ENCODE data around the gene GABBR2. TPM values are rescaled to one million over a fixed set of nuclear protein-coding genes. Genes with fewer than 3 reads are reported as not detected.

Gene GABBR2
- total RNA-seq, 1 donor: not detected

- H3K4me3 ChIP-seq (ENCODE audit: low read depth, low read length): no peak overlapping the region
- no peak for DNase-seq (ENCODE audit: low read depth)
- TF ChIP-seq CTCF (IDR thresholded peaks at IDR 0.05; ENCODE audit: insufficient read depth, low read depth, low read length): no peak
Measured at GRCh38 chr9:98533132-98533531, 175.6 kb downstream of the GABBR2 start.

GRCh38 chr9:98532574-98532973, 176.2 kb downstream of the GABBR2 start:
- no peak overlapping the region for H3K4me3 ChIP-seq (ENCODE audit: low read depth, low read length)
- no peak for DNase-seq (ENCODE audit: low read depth)
- TF ChIP-seq CTCF (IDR thresholded peaks at IDR 0.05; ENCODE audit: insufficient read depth, low read depth, low read length): no peak

- DNase-seq (ENCODE audit: low read depth): no peak
- no peak overlapping the region for H3K4me3 ChIP-seq (ENCODE audit: low read depth, low read length)
- no peak for TF ChIP-seq CTCF (IDR thresholded peaks at IDR 0.05; ENCODE audit: insufficient read depth, low read depth, low read length)
Measured at GRCh38 chr9:98532147-98532546, 176.6 kb downstream of the GABBR2 start.

- no peak overlapping the region for H3K4me3 ChIP-seq (ENCODE audit: low read depth, low read length)
- no peak for TF ChIP-seq CTCF (IDR thresholded peaks at IDR 0.05; ENCODE audit: insufficient read depth, low read depth, low read length)
Measured at GRCh38 chr9:98530806-98531386, 177.8 kb downstream of the GABBR2 start.

GRCh38 chr9:98530275-98530674, 178.5 kb downstream of the GABBR2 start:
- no peak overlapping the region for H3K4me3 ChIP-seq (ENCODE audit: low read depth, low read length)
- no peak for TF ChIP-seq CTCF (IDR thresholded peaks at IDR 0.05; ENCODE audit: insufficient read depth, low read depth, low read length)
- no peak for DNase-seq (ENCODE audit: low read depth)

More at GRCh38 chr9:98530806-98531386, 177.8 kb downstream of the GABBR2 start:
- no peak for DNase-seq (ENCODE audit: low read depth)

- no peak for DNase-seq (ENCODE audit: low read depth)
- H3K4me3 ChIP-seq (ENCODE audit: low read depth, low read length): no peak overlapping the region
- TF ChIP-seq CTCF (IDR thresholded peaks at IDR 0.05; ENCODE audit: insufficient read depth, low read depth, low read length): no peak
Measured at GRCh38 chr9:98529841-98530240, 178.9 kb downstream of the GABBR2 start.

Data from fibroblast of villous mesenchyme (primary cell).